Activated naive CD8-positive, alpha-beta T cell treated with anti-CD3 and anti-CD28 coated beads, Interleukin-2, amount 10 ng/mL, durations not matched to agents 7 days and 5 days (primary cell): ENCODE measurements around the gene ZNF507. TPM values are rescaled to one million over a fixed set of nuclear protein-coding genes. Genes with fewer than 3 reads are reported as not detected.

Experiments
- ATAC-seq: fragments of 150-1000 bp; cut with Tn5 transposase; one replicate; pipeline ENCODE4 v1.10.0; 2021; ENCODE audit warnings: low read depth, moderate library complexity
- POLR2A ChIA-PET: fragments of 350-600 bp; sonication (Branson Sonifier 250); formaldehyde crosslinking; loops from one replicate; lab custom pipeline; 2021; ENCODE audit warnings: antibody characterized with exemption; lab: Charles Lee
- DNase-seq: peaks from one replicate; pipeline ENCODE4 v3.0.0; 2021
- H3K27ac Mint-ChIP-seq: one replicate; pipeline ENCODE4 v1.8.0; 2022; ENCODE audit warnings: mild to moderate bottlenecking, mixed read lengths
- H3K27me3 Mint-ChIP-seq: one replicate; pipeline ENCODE4 v1.8.0; 2022; ENCODE audit warnings: mild to moderate bottlenecking, moderate library complexity, mixed read lengths
- H3K36me3 Mint-ChIP-seq: one replicate; pipeline ENCODE4 v1.8.0; 2021; ENCODE audit warnings: mild to moderate bottlenecking, mixed read lengths
- H3K4me1 Mint-ChIP-seq: one replicate; pipeline ENCODE4 v1.8.0; 2021; ENCODE audit warnings: mixed read lengths
- H3K4me3 Mint-ChIP-seq: one replicate; pipeline ENCODE4 v1.8.0; 2022; ENCODE audit warnings: mild to moderate bottlenecking, moderate library complexity, mixed read lengths
- H3K9me3 Mint-ChIP-seq: one replicate; pipeline ENCODE4 v1.8.0; 2021; ENCODE audit warnings: mixed read lengths
- total RNA-seq, 2 experiments: library from RNA; stranded (reverse); gene quantifications; one replicate each; pipeline ENCODE4 v1.2.3, GENCODE V29; 2021

The ZNF507 gene
- 10 to 100 TPM; 31.5 to 32.2 TPM for total RNA-seq

- Mint-ChIP-seq H3K9me3 (no peaks in the 10 kb centered on the region), H3K27ac (peak within 1 kb of the TSS; percentile 95), H3K4me3 (peak within 1 kb of the TSS; percentile 98), H3K36me3 (peaks cover 15% of the 10 kb centered on the region), H3K27me3 (peaks cover 12% of the 10 kb centered on the region), H3K4me1 (peaks cover 25% of the 10 kb centered on the region)
- POLR2A ChIA-PET: interaction anchor here (1.0 to 2.7 kb wide), 4 partner anchors 8 to 235 kb away, joined by 3 to 22 read pairs (median 4); partner anchors contain the start of genes DPY19L3 and PDCD5
- ATAC-seq (peak; percentile 87), DNase-seq (peak; percentile 94)
These were observed at the start of gene ZNF507 for GRCh38 chr19:32345261-32346207. Gene ZNF507, plus strand, starts transcription at chr19:32345610. Its CDS starts 7,221 bp downstream, at chr19:32352831.

- H3K27me3 Mint-ChIP-seq: peaks cover 23% of the 10 kb centered on the region
- no peak overlapping the region for H3K27ac Mint-ChIP-seq
These were observed 48.7 kb upstream of the ZNF507 start for GRCh38 chr19:32296694-32297093.

GRCh38 chr19:32302778-32303177 lies 42.6 kb upstream of the ZNF507 start:
- Mint-ChIP-seq H3K27me3 (peaks cover 18% of the 10 kb centered on the region), H3K9me3 (peaks cover 8% of the 10 kb centered on the region), H3K27ac (no peak overlapping the region), H3K36me3 (no peaks in the 10 kb centered on the region), H3K4me1 (no peaks in the 10 kb centered on the region), H3K4me3 (no peak overlapping the region)
- no peak for DNase-seq
- POLR2A ChIA-PET: no interaction called here
- ATAC-seq: no peak

More at GRCh38 chr19:32296694-32297093, 48.7 kb upstream of the ZNF507 start:
- H3K4me1 Mint-ChIP-seq: no peaks in the 10 kb centered on the region
- no peak overlapping the region for H3K4me3 Mint-ChIP-seq
- POLR2A ChIA-PET: no interaction called here
- H3K36me3 Mint-ChIP-seq: no peaks in the 10 kb centered on the region
- ATAC-seq: no peak
- H3K9me3 Mint-ChIP-seq: peaks cover 3% of the 10 kb centered on the region
- no peak for DNase-seq

- no peak overlapping the region for H3K27ac Mint-ChIP-seq
- H3K27me3 Mint-ChIP-seq: peaks cover 20% of the 10 kb centered on the region
- H3K9me3 Mint-ChIP-seq: peaks cover 8% of the 10 kb centered on the region
These were observed 42.2 kb upstream of the ZNF507 start for GRCh38 chr19:32303193-32303592.

GRCh38 chr19:32307591-32307990 lies 37.8 kb upstream of the ZNF507 start:
- DNase-seq: no peak
- no peak for ATAC-seq
- peaks cover 5% of the 10 kb centered on the region for H3K9me3 Mint-ChIP-seq
- POLR2A ChIA-PET: no interaction called here
- no peaks in the 10 kb centered on the region for H3K4me1 Mint-ChIP-seq
- no peak overlapping the region for H3K27ac Mint-ChIP-seq
- H3K36me3 Mint-ChIP-seq: no peaks in the 10 kb centered on the region
- no peak overlapping the region for H3K4me3 Mint-ChIP-seq
- H3K27me3 Mint-ChIP-seq: peaks cover 5% of the 10 kb centered on the region

More at GRCh38 chr19:32303193-32303592, 42.2 kb upstream of the ZNF507 start:
- POLR2A ChIA-PET: no interaction called here
- ATAC-seq (no peak), DNase-seq (no peak)
- Mint-ChIP-seq H3K4me1 (no peaks in the 10 kb centered on the region), H3K4me3 (no peak overlapping the region), H3K36me3 (no peaks in the 10 kb centered on the region)

GRCh38 chr19:32308431-32309077 lies 36.9 kb upstream of the ZNF507 start:
- peaks cover 3% of the 10 kb centered on the region for H3K27me3 Mint-ChIP-seq
- no peaks in the 10 kb centered on the region for H3K36me3 Mint-ChIP-seq
- POLR2A ChIA-PET: no interaction called here
- H3K9me3 Mint-ChIP-seq: no peaks in the 10 kb centered on the region
- no peak for DNase-seq
- H3K27ac Mint-ChIP-seq: no peak overlapping the region
- ATAC-seq: no peak
- no peak overlapping the region for H3K4me3 Mint-ChIP-seq
- no peaks in the 10 kb centered on the region for H3K4me1 Mint-ChIP-seq

GRCh38 chr19:32309711-32310390 lies 35.6 kb upstream of the ZNF507 start:
- peaks cover 3% of the 10 kb centered on the region for H3K27me3 Mint-ChIP-seq
- H3K36me3 Mint-ChIP-seq: no peaks in the 10 kb centered on the region
- H3K9me3 Mint-ChIP-seq: no peaks in the 10 kb centered on the region
- no peak overlapping the region for H3K27ac Mint-ChIP-seq
- no peaks in the 10 kb centered on the region for H3K4me1 Mint-ChIP-seq
- ATAC-seq (no peak), DNase-seq (no peak)
- POLR2A ChIA-PET: no interaction called here
- no peak overlapping the region for H3K4me3 Mint-ChIP-seq

GRCh38 chr19:32311371-32311770 lies 34.0 kb upstream of the ZNF507 start:
- Mint-ChIP-seq H3K36me3 (no peaks in the 10 kb centered on the region), H3K4me1 (no peaks in the 10 kb centered on the region), H3K27me3 (peaks cover 3% of the 10 kb centered on the region), H3K4me3 (no peak overlapping the region), H3K9me3 (no peaks in the 10 kb centered on the region), H3K27ac (no peak overlapping the region)
- ATAC-seq (no peak), DNase-seq (no peak)
- POLR2A ChIA-PET: no interaction called here

- H3K27ac Mint-ChIP-seq: no peak overlapping the region
- POLR2A ChIA-PET: no interaction called here
- no peaks in the 10 kb centered on the region for H3K36me3 Mint-ChIP-seq
- no peaks in the 10 kb centered on the region for H3K4me1 Mint-ChIP-seq
- no peak overlapping the region for H3K4me3 Mint-ChIP-seq
- no peaks in the 10 kb centered on the region for H3K27me3 Mint-ChIP-seq
- no peak for DNase-seq
- no peaks in the 10 kb centered on the region for H3K9me3 Mint-ChIP-seq
- ATAC-seq: no peak
These were observed 31.7 kb upstream of the ZNF507 start for GRCh38 chr19:32313569-32314265.

GRCh38 chr19:32316034-32316433 lies 29.4 kb upstream of the ZNF507 start:
- Mint-ChIP-seq H3K27me3 (no peaks in the 10 kb centered on the region), H3K36me3 (no peaks in the 10 kb centered on the region), H3K4me1 (no peaks in the 10 kb centered on the region), H3K4me3 (no peak overlapping the region), H3K9me3 (no peaks in the 10 kb centered on the region), H3K27ac (no peak overlapping the region)
- POLR2A ChIA-PET: no interaction called here
- ATAC-seq (no peak), DNase-seq (no peak)

- ATAC-seq (no peak), DNase-seq (no peak)
- no peak overlapping the region for H3K27ac Mint-ChIP-seq
- no peak overlapping the region for H3K4me3 Mint-ChIP-seq
- no peaks in the 10 kb centered on the region for H3K4me1 Mint-ChIP-seq
- no peaks in the 10 kb centered on the region for H3K9me3 Mint-ChIP-seq
- POLR2A ChIA-PET: no interaction called here
- no peaks in the 10 kb centered on the region for H3K27me3 Mint-ChIP-seq
- H3K36me3 Mint-ChIP-seq: no peaks in the 10 kb centered on the region
These were observed 28.3 kb upstream of the ZNF507 start for GRCh38 chr19:32317086-32317485.

- ATAC-seq (no peak), DNase-seq (no peak)
- no peak overlapping the region for H3K27ac Mint-ChIP-seq
- H3K4me1 Mint-ChIP-seq: no peaks in the 10 kb centered on the region
- no peaks in the 10 kb centered on the region for H3K36me3 Mint-ChIP-seq
- H3K9me3 Mint-ChIP-seq: no peaks in the 10 kb centered on the region
- POLR2A ChIA-PET: no interaction called here
- H3K4me3 Mint-ChIP-seq: no peak overlapping the region
- H3K27me3 Mint-ChIP-seq: no peaks in the 10 kb centered on the region
These were observed 26.4 kb upstream of the ZNF507 start for GRCh38 chr19:32318884-32319520.
